ENCODE measurements around the gene ELAVL2.

Gene ELAVL2

DNA sequence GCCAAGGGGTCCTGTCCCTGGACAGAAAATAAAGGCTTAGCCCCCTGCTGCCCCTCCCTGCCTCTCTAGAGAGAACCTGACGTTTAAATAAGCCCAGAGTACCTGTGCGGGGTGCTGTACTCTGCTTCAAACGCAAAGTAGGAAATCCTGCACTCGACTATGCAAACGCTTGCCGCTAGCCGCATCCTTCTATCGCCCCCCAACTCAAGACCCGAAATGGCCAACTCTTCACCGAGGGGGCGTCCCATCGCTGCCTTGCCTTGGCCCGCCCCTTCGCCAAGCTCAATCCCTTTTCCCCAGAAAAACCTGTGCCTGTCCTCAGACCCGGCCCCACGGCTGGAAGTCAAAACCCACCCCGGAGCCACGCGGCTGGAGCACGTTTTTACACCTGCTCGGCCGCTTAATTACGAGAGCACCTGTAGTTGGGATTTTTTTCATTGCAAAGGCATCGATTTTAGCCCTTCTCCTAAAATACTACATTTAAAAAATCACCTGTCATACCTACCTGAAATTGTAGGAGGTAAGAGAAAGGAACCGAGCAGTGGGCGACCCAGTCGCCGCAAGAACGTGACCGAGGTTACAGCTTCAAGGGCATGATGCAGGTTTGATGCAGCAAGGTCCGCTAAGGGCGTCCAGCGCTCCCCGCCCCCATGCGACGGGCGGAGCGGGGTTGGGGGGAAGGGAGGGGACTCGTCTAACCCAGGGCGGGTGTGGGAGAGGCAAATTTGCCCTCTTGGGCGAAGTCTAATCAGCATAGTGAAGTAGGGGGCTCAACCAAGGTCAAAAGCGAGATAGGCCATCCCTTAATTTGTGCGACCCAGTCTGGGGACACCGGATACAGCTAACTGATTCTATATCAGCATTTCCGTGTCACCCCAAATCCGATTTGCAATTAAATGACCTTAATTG is 3.5 kb downstream of the ELAVL2 start:
- TF ChIP-seq, protein P1, sequence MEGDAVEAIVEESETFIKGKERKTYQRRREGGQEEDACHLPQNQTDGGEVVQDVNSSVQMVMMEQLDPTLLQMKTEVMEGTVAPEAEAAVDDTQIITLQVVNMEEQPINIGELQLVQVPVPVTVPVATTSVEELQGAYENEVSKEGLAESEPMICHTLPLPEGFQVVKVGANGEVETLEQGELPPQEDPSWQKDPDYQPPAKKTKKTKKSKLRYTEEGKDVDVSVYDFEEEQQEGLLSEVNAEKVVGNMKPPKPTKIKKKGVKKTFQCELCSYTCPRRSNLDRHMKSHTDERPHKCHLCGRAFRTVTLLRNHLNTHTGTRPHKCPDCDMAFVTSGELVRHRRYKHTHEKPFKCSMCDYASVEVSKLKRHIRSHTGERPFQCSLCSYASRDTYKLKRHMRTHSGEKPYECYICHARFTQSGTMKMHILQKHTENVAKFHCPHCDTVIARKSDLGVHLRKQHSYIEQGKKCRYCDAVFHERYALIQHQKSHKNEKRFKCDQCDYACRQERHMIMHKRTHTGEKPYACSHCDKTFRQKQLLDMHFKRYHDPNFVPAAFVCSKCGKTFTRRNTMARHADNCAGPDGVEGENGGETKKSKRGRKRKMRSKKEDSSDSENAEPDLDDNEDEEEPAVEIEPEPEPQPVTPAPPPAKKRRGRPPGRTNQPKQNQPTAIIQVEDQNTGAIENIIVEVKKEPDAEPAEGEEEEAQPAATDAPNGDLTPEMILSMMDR (conservative IDR thresholded peaks at IDR 0.05; ENCODE audit: low read depth, low read length), result no peak
- H3K36me3 ChIP-seq (ENCODE audit: insufficient read depth), result no peaks in the 10 kb centered on the region
- H3K4me2 ChIP-seq, result 0 out of 2 replicates have a peak overlapping the region, but pooled peaks have one; percentile 17
- peak overlapping the region; percentile 34; the same call in 1 of the 2 replicates for H2AFZ ChIP-seq (ENCODE audit: low read depth)
- peak overlapping the region; percentile 35; the same call in 1 of the 2 replicates for H3K9ac ChIP-seq
- no peak overlapping the region for H3K4me3 ChIP-seq (IDR thresholded peaks at IDR 0.05; ENCODE audit: insufficient read depth, low read depth, low read length)
- H3K27ac ChIP-seq, result no peak overlapping the region; the same call in 1 of the 2 replicates
- no peaks in the 10 kb centered on the region for H3K27me3 ChIP-seq (ENCODE audit: insufficient read depth, low read depth)
- H3K79me2 ChIP-seq (ENCODE audit: insufficient read depth, low read depth), result peaks cover 1% of the 10 kb centered on the region; the same call in 1 of the 2 replicates
- no peaks in the 10 kb centered on the region for H4K20me1 ChIP-seq (ENCODE audit: insufficient read depth)
- peaks cover 28% of the 10 kb centered on the region for H3K4me1 ChIP-seq (ENCODE audit: low read depth, poor library complexity, severe bottlenecking)

DNA sequence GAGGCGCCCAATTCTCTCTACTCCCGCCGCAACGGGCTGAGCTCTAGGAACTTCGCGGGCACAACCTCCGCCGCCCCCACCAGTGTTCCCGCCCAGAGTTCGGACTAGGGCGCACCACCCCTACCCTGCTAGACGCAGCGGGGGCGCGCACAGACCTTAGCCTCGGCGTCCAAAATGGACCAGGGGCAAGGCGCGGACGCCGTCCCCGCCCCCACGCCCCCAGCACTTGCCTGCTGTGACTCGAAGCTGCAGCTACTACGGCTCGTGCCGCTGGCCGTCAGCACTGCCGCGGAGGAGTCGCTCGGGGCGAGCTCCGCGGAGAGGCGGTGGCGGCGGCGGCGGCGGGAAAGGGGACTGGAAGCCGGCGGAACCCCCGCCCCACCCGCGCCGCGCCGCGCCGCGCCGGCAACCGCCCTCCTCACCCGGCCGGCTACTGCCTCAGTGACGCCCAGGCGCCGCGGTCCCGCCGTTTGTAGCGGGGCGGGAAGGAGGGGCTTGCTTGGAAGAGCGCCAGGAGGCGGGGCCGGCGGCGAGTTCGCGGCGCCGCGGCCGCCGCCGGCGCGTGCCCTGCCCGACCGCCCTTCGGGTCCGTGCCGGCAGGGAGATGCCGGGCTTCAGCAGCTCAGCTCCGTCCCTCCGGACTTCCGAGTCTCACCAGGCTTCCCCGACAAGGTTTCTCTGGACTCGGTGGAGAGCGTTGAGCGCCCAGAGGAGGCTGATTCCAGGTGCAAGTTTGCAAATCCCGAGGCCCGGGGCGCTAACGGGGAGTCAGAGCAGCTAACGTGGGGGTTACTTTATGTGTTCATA is 4.5 kb downstream of the ELAVL2 start:
- Histone ChIP-seq H2AFZ (ENCODE audit: low read depth) (no peak overlapping the region), H3K36me3 (ENCODE audit: insufficient read depth) (no peaks in the 10 kb centered on the region), H4K20me1 (ENCODE audit: insufficient read depth) (no peaks in the 10 kb centered on the region), H3K27me3 (ENCODE audit: insufficient read depth, low read depth) (no peaks in the 10 kb centered on the region), H3K27ac (peak overlapping the region; percentile 38; the same call in 1 of the 2 replicates), H3K4me1 (ENCODE audit: low read depth, poor library complexity, severe bottlenecking) (peaks cover 28% of the 10 kb centered on the region), H3K9ac (peak overlapping the region; percentile 47; the same call in 1 of the 2 replicates), H3K79me2 (ENCODE audit: insufficient read depth, low read depth) (peaks cover 11% of the 10 kb centered on the region; the same call in 1 of the 2 replicates), H3K4me2 (no peak overlapping the region), H3K4me3 (IDR thresholded peaks at IDR 0.05; ENCODE audit: insufficient read depth, low read depth, low read length) (no peak overlapping the region)
- TF ChIP-seq, protein P1 (conservative IDR thresholded peaks at IDR 0.05; ENCODE audit: low read depth, low read length), result no peak

DNA sequence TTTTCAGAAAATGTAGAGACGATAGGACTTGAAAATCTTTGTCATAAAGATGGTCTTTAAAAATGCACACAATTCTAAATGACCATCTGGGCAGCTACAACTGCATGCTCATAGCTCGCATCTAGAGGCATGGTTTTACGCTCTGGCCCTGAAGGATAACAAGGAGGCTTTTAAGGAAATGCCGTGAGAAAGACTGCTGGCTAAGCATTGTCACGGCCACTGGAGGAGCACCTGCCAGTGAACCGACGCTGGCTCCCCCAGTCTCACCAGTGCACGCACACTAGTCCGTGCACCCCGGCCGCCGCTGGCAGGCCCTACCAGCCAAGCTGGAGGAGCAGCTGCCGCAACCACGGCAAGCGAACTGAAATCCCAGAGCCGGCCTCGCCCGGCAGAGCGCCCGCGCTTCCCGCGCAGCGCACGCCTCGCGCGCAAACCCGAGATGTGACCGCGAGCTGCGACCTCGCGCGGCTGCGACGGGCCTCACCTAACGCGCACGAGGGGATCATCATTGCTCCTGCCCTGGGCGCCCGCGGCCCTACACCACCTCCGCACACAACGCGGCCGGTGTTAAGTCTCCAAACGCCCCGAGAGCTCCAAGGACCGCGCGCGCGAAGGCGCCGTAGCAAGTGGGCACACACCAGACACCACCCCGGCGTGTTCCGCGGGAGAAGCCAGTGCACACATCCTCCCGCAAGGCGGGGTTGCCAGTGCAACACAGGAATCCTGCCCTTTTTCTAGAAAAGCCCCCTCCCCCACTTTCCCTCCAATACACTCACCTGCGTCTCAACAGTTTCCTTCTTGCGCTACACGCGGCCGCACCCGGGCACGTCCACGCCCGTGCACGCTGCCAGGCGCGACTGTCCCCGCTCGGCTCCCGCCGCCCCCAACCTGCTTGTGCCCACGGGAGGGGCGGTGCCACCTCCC is 5.3 kb downstream of the ELAVL2 start:
- H3K4me1 ChIP-seq (ENCODE audit: low read depth, poor library complexity, severe bottlenecking), result peaks cover 28% of the 10 kb centered on the region
- no peak overlapping the region for H3K4me2 ChIP-seq
- TF ChIP-seq, protein P1 (conservative IDR thresholded peaks at IDR 0.05; ENCODE audit: low read depth, low read length), result no peak
- H2AFZ ChIP-seq (ENCODE audit: low read depth), result no peak overlapping the region
- H3K27me3 ChIP-seq (ENCODE audit: insufficient read depth, low read depth), result no peaks in the 10 kb centered on the region
- no peak overlapping the region for H3K4me3 ChIP-seq (IDR thresholded peaks at IDR 0.05; ENCODE audit: insufficient read depth, low read depth, low read length)
- H3K79me2 ChIP-seq (ENCODE audit: insufficient read depth, low read depth), result peaks cover 13% of the 10 kb centered on the region; the same call in 1 of the 2 replicates
- H3K36me3 ChIP-seq (ENCODE audit: insufficient read depth), result no peaks in the 10 kb centered on the region
- peak overlapping the region; percentile 38; the same call in 1 of the 2 replicates for H3K27ac ChIP-seq
- H3K9ac ChIP-seq, result peak overlapping the region; percentile 47; the same call in 1 of the 2 replicates
- no peaks in the 10 kb centered on the region for H4K20me1 ChIP-seq (ENCODE audit: insufficient read depth)

All from KMS-11 (cell line).